ENCODE results near the gene NFIC. TPM values are rescaled to one million over a fixed set of nuclear protein-coding genes. Genes with fewer than 3 reads are reported as not detected.
"Not testable (repeated sequence)": the region's sequence is repeated elsewhere in the genome, so short reads cannot be mapped to it uniquely, and the experiment has no call there.

The NFIC gene
- total RNA-seq, 1 donor from 2014 or later = 17.8 TPM

DNA sequence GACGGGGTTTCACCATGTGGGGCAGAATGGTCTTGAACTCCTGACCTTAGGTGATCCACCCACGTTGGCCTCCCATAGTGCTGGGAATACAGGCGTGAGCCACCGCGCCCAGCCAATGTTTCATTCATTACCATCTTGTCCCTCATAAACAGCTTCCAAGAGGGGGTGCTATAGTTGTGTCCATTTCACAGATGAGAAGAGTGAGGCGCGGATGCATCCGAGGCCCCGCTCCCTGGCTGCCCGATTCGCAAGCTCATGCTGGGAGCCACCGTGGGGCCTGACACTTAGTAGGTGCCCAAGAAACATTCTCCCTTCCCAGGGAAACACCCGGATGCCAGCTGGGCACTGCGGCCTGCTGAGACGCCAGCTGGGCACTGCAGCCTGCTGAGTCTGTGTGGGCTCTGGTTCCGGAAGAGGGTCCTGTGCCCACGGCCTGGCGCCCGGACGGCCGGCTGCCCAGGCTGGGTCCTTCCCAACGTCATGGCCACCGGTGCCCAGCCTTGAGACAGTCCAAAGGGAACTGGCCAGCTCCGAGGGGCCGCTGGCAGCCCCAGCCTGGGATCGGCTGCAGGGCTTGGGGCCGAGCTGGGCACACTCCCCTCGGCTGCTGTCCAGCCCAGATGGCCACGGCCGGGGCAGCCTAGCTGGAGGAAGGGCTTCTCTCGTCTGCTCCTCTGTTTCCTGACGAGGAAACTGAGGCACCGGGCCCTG lies 54.7 kb downstream of the NFIC start:
- Mint-ChIP-seq H3K9me3 (no peaks in the 10 kb centered on the region), H3K4me1 (ENCODE audit: unreplicated experiment) (no peaks in the 10 kb centered on the region), H3K27ac (no peak overlapping the region), H3K36me3 (no peaks in the 10 kb centered on the region), H3K27me3 (no peaks in the 10 kb centered on the region), H3K4me3 (no peak overlapping the region)
- DNase-seq (ENCODE audit: extremely low spot score, unreplicated experiment) = no peak
- TF ChIP-seq, protein P1, sequence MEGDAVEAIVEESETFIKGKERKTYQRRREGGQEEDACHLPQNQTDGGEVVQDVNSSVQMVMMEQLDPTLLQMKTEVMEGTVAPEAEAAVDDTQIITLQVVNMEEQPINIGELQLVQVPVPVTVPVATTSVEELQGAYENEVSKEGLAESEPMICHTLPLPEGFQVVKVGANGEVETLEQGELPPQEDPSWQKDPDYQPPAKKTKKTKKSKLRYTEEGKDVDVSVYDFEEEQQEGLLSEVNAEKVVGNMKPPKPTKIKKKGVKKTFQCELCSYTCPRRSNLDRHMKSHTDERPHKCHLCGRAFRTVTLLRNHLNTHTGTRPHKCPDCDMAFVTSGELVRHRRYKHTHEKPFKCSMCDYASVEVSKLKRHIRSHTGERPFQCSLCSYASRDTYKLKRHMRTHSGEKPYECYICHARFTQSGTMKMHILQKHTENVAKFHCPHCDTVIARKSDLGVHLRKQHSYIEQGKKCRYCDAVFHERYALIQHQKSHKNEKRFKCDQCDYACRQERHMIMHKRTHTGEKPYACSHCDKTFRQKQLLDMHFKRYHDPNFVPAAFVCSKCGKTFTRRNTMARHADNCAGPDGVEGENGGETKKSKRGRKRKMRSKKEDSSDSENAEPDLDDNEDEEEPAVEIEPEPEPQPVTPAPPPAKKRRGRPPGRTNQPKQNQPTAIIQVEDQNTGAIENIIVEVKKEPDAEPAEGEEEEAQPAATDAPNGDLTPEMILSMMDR (conservative IDR thresholded peaks at IDR 0.05) = no peak

DNA sequence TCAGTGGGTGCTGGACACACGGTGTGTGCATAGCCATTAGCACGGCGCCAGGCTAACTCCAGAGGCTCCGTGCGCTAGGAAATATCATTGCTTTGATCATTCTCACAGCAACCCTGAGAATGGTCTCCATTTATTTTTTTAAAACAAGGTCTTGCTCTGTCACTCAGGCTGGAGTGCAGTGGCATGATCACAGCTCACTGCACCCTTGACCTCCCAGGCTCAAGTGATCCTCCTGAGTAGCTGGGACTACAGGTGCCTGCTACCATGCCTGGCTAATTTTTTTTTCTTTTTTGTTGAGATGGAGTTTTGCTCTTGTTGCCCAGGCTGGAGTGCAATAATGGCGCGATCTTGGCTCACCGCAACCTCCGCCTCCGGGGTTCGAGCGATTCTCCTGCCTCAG lies 55.3 kb downstream of the NFIC start:
- not testable (repeated sequence) for H3K9me3 Mint-ChIP-seq; DNase-seq (ENCODE audit: extremely low spot score, unreplicated experiment); H3K27me3 Mint-ChIP-seq; H3K4me3 Mint-ChIP-seq; H3K36me3 Mint-ChIP-seq; H3K4me1 Mint-ChIP-seq (ENCODE audit: unreplicated experiment); H3K27ac Mint-ChIP-seq

DNA sequence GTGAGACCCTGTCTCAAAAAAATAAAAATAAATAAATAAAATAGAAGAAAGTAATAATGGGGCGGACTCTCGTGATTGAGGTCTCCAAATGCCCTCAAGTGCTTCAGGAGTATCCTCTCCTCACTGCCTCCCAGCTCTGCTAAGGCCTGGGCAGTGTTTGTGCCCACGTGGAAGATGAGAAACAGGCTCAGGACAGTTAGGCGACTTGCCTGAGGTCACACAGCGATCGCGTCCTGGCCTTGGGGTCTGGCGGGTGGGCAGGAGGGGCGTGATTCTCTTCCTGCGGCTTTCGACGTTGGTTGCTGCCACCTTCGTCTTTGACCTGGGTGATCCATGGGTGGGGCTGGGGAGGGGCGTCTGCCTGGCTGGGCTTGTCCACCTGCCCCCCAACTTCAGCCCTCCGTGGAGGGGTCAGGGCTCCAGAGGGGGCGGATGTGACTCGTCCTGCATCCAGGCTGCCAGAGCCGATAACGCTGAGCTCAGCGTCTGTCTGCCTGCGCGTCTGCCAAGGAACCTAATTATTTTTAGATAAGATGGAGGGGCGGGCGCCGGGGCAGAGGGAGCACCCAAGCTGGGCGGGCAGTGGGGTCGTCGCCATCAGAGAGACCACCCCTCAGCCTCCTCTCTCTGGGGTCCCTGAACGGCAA lies 56.9 kb downstream of the NFIC start:
- DNase-seq (ENCODE audit: extremely low spot score, unreplicated experiment) = no peak
- Mint-ChIP-seq H3K36me3 (no peaks in the 10 kb centered on the region), H3K27ac (no peak overlapping the region), H3K4me1 (ENCODE audit: unreplicated experiment) (no peaks in the 10 kb centered on the region), H3K9me3 (no peaks in the 10 kb centered on the region), H3K4me3 (no peak overlapping the region), H3K27me3 (no peaks in the 10 kb centered on the region)
- TF ChIP-seq, protein P1 (conservative IDR thresholded peaks at IDR 0.05) = no peak

DNA sequence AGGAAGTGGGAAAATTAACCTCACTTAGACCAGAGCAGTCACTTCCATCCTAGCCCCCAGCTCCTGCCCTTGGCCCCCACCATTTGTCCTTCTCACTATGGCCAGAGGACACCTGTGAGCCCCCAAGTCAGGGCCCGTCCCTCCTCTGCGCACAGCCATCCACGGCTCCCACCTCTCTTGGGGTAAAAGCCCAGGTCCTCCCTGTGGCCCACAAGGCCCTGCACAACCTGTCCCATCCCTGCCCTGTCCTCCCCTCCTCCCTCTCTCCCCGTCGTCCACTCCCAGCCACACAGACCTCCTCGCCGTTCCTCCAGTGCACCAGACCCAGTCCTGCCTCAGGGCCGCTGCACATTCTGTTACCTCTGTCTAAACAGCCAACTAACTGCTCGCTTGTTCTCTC lies 60.0 kb downstream of the NFIC start:
- Mint-ChIP-seq H3K4me3 (no peak overlapping the region), H3K9me3 (no peaks in the 10 kb centered on the region)

DNA sequence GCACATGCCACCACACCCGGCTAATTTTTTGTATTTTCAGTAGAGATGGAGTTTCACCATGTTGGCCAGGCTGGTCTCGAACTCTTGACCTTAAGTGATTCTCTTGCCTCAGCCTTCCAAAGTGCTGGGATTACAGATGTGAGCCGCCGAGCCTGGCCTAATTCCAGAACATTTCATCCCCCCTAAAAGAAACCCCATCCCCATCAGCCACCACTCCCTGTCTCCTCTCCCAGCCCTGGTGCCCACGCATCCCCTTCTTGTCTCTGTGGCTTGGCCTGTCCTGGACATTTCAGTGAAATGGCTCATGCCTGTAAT lies 63.9 kb downstream of the NFIC start:
- not testable (repeated sequence) for H3K4me1 Mint-ChIP-seq (ENCODE audit: unreplicated experiment); H3K27ac Mint-ChIP-seq; H3K36me3 Mint-ChIP-seq; H3K4me3 Mint-ChIP-seq; H3K27me3 Mint-ChIP-seq; H3K9me3 Mint-ChIP-seq; DNase-seq (ENCODE audit: extremely low spot score, unreplicated experiment)

More for the DNA sequence above, 60.0 kb downstream of the NFIC start:
- H3K36me3 Mint-ChIP-seq = no peaks in the 10 kb centered on the region
- H3K27me3 Mint-ChIP-seq = no peaks in the 10 kb centered on the region
- TF ChIP-seq, protein P1 (conservative IDR thresholded peaks at IDR 0.05) = no peak
- H3K27ac Mint-ChIP-seq = no peak overlapping the region
- no peak for DNase-seq (ENCODE audit: extremely low spot score, unreplicated experiment)
- no peaks in the 10 kb centered on the region for H3K4me1 Mint-ChIP-seq (ENCODE audit: unreplicated experiment)

DNA sequence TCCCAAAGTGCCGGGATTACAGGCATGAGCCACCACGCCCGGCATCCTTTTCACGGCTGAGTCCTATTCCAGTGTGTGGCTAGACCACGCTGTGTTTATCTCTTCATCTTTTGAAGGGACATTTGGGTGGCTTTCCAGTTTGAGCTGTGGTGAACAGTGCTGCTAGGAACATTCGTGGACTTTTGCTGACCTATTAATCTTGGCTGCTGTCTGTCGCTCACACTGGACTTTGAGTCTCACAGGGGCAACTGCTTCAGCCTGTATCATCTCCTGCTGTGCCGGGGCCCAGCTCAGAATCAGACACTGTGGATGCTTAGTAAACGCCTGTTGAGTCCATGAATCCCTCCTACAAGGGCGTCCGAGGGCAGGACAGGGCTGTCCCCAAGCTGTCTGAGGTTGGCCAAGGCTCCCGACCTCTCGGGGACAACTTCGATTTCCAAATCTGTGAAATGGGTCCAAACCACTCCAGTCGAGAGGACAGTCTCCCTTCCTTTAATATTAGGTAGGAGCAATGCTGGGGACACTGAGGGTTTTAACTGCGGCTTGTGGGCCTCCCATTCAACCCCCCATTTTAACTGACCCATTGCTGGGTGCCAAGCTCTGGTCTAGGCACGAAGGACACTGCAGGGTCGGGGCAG lies 65.5 kb downstream of the NFIC start:
- no peak for DNase-seq (ENCODE audit: extremely low spot score, unreplicated experiment)
- no peaks in the 10 kb centered on the region for H3K27me3 Mint-ChIP-seq
- no peaks in the 10 kb centered on the region for H3K9me3 Mint-ChIP-seq
- peaks cover 5% of the 10 kb centered on the region for H3K4me1 Mint-ChIP-seq (ENCODE audit: unreplicated experiment)
- TF ChIP-seq, protein P1 (conservative IDR thresholded peaks at IDR 0.05) = no peak
- peaks cover 5% of the 10 kb centered on the region for H3K36me3 Mint-ChIP-seq
- H3K4me3 Mint-ChIP-seq = no peak overlapping the region
- no peak overlapping the region for H3K27ac Mint-ChIP-seq
